BE2C (cell line): ENCODE measurements around the gene NR2F6.

Experiments used
- DNase-seq: peaks from one replicate; pipeline ENCODE4 v3.0.0-alpha.2; 2020
- H3K27me3 ChIP-seq: fragments of 250-450 bp; sonication (Bioruptor Pico); 2 replicates; pipeline ENCODE4 v1.5.1; 2020; ENCODE audit warnings: mild to moderate bottlenecking
- H3K36me3 ChIP-seq: fragments of 250-450 bp; sonication (Bioruptor Pico); 2 replicates; pipeline ENCODE4 v1.5.1; 2020; ENCODE audit warnings: mild to moderate bottlenecking
- H3K4me1 ChIP-seq: fragments of 250-450 bp; sonication (Bioruptor Pico); 2 replicates; pipeline ENCODE4 v1.5.1; 2020
- H3K4me3 ChIP-seq: 2 replicates; pipeline ENCODE4 v1.5.1; 2011; ENCODE audit warnings: low read depth, low read length
- H3K9me3 ChIP-seq: fragments of 250-450 bp; sonication (Bioruptor Pico); 2 replicates; pipeline ENCODE4 v1.5.1; 2020
- TF ChIP-seq, protein P1 (sequence below): IDR thresholded peaks from 2 replicates; pipeline ENCODE4 v1.5.1; 2012; ENCODE audit warnings: mild to moderate bottlenecking, low read depth, low read length

The NR2F6 gene

DNA sequence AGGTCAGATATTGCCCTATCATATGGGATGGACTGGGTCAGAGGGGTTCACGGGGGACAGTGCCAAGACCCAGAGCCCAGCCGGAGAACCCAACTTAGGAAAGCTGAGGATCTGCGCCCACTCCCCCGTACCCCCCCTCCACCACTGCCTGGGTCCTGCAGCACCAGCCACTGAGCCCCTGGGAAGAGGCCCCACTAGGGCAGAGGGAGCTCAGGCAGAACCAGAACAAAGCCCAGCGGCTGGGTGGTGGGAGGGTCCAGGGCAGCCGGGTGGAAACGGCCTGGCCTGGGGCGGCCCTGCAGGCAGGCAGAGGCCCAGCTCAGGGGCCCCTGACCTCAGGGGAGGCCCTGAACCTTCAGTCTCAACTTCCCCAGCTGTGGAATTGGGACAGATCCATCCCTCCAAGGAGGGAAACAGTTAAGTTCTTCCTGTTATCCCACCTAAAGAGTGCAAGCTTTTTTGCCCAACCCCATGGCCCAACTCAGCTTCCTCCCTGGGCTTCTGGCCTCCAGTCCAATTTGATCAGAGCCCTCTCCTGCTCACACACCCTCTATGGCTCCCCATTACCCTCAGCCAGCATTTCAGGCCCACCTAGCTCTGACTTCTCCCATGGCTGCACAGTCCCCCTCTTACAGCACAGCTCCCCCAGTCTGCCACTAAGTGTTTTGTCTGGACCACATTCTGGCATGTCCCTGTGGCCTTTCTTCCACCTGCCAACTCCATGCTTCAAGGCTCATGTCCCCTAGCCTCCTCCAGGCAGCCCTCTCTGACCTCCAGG is 3.1 kb downstream of the NR2F6 start:
- Histone ChIP-seq H3K4me1 (peaks cover 11% of the 10 kb centered on the region), H3K36me3 (peaks cover 26% of the 10 kb centered on the region), H3K27me3 (no peaks in the 10 kb centered on the region), H3K4me3 (peak overlapping the region; percentile 90; the same call in 1 of the 2 replicates), H3K9me3 (no peaks in the 10 kb centered on the region)
- no peak for DNase-seq
- TF ChIP-seq, protein P1, sequence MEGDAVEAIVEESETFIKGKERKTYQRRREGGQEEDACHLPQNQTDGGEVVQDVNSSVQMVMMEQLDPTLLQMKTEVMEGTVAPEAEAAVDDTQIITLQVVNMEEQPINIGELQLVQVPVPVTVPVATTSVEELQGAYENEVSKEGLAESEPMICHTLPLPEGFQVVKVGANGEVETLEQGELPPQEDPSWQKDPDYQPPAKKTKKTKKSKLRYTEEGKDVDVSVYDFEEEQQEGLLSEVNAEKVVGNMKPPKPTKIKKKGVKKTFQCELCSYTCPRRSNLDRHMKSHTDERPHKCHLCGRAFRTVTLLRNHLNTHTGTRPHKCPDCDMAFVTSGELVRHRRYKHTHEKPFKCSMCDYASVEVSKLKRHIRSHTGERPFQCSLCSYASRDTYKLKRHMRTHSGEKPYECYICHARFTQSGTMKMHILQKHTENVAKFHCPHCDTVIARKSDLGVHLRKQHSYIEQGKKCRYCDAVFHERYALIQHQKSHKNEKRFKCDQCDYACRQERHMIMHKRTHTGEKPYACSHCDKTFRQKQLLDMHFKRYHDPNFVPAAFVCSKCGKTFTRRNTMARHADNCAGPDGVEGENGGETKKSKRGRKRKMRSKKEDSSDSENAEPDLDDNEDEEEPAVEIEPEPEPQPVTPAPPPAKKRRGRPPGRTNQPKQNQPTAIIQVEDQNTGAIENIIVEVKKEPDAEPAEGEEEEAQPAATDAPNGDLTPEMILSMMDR, result peak; percentile 7; the same call in 1 of the 2 replicates

DNA sequence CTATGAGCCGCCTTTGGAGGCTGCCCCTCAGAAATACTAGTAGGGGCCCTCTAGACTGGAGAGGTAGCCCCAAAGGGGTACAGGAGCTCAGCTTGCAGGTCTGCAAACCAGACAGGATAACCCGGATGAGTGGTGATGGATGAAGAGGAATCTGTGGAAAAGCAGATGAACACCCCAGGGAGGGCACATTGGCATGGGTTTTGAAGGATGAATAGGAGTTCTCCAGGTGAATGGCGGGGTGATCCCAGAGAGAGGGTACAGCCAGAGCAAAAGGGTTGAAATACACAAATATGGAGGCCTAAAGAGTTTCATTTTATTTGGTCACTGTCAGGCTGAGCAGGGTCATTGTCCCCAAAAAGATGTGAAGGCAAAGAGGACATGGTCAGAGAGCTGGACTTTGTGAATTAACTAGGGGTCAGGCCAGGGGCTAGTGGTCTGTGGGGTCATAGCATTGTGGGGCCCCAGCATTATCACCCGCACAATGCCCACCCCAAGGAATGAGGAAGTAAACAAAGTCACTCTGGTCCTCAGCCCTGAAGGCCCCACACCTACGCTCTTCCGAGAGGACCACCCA is 4.8 kb downstream of the NR2F6 start:
- no peak overlapping the region for H3K4me3 ChIP-seq
- peaks cover 6% of the 10 kb centered on the region; the same call in 1 of the 2 replicates for H3K4me1 ChIP-seq
- H3K27me3 ChIP-seq, result no peaks in the 10 kb centered on the region
- H3K9me3 ChIP-seq, result no peaks in the 10 kb centered on the region
- no peak for DNase-seq
- H3K36me3 ChIP-seq, result peaks cover 30% of the 10 kb centered on the region
- TF ChIP-seq, protein P1, result no peak

DNA sequence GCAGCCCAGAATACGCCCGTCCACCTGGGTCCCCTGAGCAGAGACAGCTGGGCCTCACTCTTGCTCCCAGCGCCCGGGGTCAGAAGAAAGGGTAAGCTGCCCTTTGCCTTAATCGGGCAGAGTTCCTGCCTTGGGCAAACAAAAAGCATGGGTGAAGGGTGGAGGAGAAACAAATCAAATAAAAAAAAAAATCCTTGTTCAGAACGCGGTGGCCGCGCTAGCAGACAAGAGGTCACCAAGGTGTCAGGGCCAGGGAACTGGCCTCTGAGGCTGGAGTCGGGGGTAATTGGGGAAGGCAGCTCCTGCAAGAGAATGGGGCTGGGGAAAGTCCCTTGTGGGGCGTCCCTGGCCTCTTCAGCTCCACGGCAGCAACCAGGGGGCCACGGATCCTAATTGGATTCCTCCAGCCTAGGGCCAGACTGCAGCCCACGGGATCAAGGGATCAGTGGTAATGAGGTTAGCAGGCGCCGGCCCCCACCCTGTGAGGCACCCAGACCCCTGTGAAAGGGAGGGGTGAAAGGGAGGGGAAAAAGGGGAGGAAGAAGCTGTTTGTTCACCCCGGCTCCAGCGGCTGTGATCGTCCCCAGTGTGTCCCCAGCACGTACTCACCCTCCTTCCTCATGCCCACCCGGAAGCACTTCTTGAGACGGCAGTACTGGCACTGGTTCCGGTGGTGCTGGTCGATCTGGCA is 5.5 kb downstream of the NR2F6 start:
- DNase-seq, result no peak
- TF ChIP-seq, protein P1, result no peak
- H3K9me3 ChIP-seq, result no peaks in the 10 kb centered on the region
- peaks cover 6% of the 10 kb centered on the region; the same call in 1 of the 2 replicates for H3K4me1 ChIP-seq
- H3K4me3 ChIP-seq, result no peak overlapping the region
- H3K27me3 ChIP-seq, result no peaks in the 10 kb centered on the region
- H3K36me3 ChIP-seq, result peaks cover 31% of the 10 kb centered on the region

DNA sequence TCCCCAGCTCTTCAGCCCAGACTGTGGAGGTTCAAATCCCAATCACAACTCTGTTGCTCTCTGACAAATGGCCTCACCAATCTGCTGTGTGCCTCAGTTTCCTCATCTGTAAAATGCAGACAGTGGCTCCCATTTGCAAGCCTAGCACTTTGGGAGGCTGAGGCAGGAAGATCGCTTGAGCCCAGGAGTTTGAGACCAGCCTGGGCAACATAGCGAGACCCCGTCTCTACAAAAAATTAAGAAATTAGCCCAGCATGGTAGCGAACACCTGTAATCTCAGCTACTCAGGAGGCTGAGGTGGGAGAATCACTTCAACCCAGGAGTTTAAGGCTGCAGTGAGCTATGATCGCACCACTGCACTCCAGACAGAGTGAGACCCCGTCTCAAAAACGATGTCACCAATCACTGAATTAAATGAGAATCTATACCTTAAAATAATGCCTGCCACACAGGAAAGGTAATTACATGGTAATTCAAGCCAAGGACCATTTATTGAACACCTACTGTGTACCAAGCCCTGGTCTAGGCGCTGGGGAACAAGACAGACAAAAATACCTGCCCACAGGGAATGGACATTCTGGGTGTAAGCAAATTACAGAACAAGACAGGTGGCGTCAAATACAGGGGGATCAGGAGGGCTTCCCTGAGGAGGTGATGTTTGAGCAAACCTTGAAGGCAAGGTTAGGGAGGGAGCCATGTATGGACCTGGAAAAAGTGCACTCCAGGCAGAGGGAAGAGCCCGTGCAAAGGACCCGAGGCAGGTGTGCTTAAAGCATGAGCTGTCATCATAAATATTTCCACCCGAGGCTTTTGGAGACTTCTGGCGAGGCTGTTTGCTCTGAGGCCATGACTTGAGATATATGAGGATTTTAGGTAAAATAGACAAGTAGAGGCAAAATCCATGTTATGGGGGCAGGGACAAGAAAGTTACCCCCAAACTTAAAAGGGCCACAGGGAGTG is 7.7 kb downstream of the NR2F6 start:
- peaks cover 48% of the 10 kb centered on the region for H3K36me3 ChIP-seq
- no peaks in the 10 kb centered on the region for H3K9me3 ChIP-seq
- TF ChIP-seq, protein P1, result no peak
- no peak for DNase-seq
- H3K27me3 ChIP-seq, result no peaks in the 10 kb centered on the region
- no peak overlapping the region for H3K4me3 ChIP-seq
- peaks cover 10% of the 10 kb centered on the region for H3K4me1 ChIP-seq

DNA sequence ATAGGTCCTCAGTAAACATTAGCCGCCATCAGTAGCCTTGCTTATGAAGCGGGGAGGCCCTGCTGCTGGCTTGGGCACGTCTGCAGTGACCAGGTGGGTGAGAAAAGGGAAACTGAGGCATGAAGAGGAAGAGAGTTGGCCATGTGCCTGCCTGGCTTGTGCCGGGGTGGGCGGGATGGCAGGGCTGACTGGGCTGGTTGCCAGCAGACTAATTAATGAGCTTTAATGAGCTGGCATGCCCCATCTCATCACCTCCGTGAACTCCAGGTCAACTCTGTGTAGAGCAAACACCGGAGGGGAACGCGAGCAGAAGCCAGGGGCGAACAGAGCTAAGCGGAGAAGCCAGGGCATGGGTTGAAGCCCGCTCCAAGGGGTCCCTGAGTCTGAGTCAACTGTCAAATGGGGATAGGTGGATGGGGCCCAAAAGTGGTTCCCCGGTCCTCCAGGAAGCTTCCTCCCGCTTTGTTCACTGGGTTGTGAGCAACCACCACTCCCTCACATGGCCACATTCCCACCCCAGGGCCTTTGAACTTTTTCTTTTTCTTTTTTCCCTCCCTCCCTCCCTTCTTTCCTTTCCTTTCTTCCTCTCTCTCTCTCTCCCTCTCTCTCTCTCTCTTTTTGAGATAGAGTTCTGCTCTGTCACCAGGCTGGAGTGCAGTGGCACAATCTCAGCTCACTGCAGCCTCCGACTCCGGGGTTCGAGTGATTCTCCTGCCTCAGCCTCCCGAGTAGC is 8.7 kb downstream of the NR2F6 start:
- no peaks in the 10 kb centered on the region for H3K9me3 ChIP-seq
- H3K27me3 ChIP-seq, result no peaks in the 10 kb centered on the region
- TF ChIP-seq, protein P1, result no peak
- H3K4me1 ChIP-seq, result peaks cover 10% of the 10 kb centered on the region
- no peak overlapping the region for H3K4me3 ChIP-seq
- peaks cover 58% of the 10 kb centered on the region for H3K36me3 ChIP-seq
- DNase-seq, result no peak
